ENCODE measurements around the gene PPA1.
"Not testable (repeated sequence)": the region's sequence is repeated elsewhere in the genome, so short reads cannot be mapped to it uniquely, and the experiment has no call there.

PPA1 gene

DNA sequence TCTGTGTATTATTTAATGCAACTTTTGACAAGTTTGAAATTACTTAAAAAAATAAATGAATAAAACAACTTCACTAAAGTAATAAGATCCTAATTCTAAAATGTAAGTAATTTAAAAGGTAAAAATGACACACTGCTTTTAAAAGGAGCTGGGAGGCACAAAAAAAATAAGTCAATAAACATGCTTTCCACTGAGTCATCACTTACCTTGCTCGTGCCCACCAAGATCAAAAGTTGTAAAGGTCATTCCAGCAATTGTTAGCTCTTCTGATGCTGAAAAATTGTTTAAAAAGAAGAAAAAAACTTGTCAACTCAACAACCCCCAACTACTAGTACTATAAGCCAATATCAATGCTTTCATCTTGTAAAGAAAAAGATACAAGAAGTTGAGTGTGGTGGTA lies 72.4 kb downstream of the PPA1 start (continued):
- TF ChIP-seq, protein P1, sequence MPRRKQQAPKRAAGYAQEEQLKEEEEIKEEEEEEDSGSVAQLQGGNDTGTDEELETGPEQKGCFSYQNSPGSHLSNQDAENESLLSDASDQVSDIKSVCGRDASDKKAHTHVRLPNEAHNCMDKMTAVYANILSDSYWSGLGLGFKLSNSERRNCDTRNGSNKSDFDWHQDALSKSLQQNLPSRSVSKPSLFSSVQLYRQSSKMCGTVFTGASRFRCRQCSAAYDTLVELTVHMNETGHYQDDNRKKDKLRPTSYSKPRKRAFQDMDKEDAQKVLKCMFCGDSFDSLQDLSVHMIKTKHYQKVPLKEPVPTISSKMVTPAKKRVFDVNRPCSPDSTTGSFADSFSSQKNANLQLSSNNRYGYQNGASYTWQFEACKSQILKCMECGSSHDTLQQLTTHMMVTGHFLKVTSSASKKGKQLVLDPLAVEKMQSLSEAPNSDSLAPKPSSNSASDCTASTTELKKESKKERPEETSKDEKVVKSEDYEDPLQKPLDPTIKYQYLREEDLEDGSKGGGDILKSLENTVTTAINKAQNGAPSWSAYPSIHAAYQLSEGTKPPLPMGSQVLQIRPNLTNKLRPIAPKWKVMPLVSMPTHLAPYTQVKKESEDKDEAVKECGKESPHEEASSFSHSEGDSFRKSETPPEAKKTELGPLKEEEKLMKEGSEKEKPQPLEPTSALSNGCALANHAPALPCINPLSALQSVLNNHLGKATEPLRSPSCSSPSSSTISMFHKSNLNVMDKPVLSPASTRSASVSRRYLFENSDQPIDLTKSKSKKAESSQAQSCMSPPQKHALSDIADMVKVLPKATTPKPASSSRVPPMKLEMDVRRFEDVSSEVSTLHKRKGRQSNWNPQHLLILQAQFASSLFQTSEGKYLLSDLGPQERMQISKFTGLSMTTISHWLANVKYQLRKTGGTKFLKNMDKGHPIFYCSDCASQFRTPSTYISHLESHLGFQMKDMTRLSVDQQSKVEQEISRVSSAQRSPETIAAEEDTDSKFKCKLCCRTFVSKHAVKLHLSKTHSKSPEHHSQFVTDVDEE (CRISPR knock-in tag; IDR thresholded peaks at IDR 0.05): no peak
- TF ChIP-seq, protein P2, sequence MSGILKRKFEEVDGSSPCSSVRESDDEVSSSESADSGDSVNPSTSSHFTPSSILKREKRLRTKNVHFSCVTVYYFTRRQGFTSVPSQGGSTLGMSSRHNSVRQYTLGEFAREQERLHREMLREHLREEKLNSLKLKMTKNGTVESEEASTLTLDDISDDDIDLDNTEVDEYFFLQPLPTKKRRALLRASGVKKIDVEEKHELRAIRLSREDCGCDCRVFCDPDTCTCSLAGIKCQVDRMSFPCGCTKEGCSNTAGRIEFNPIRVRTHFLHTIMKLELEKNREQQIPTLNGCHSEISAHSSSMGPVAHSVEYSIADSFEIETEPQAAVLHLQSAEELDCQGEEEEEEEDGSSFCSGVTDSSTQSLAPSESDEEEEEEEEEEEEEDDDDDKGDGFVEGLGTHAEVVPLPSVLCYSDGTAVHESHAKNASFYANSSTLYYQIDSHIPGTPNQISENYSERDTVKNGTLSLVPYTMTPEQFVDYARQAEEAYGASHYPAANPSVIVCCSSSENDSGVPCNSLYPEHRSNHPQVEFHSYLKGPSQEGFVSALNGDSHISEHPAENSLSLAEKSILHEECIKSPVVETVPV (CRISPR knock-in tag; IDR thresholded peaks at IDR 0.05): no peak
- TF ChIP-seq ZNF70 (CRISPR knock-in tag; IDR thresholded peaks at IDR 0.05) (no peak), OSR1 (CRISPR knock-in tag; IDR thresholded peaks at IDR 0.05) (no peak), ZC3H10 (CRISPR knock-in tag; IDR thresholded peaks at IDR 0.05) (no peak), GLIS3 (CRISPR knock-in tag; IDR thresholded peaks at IDR 0.05) (no peak), BACH2 (CRISPR knock-in tag; IDR thresholded peaks at IDR 0.05; ENCODE audit: borderline replicate concordance) (no peak)
- TF ChIP-seq, protein P3, sequence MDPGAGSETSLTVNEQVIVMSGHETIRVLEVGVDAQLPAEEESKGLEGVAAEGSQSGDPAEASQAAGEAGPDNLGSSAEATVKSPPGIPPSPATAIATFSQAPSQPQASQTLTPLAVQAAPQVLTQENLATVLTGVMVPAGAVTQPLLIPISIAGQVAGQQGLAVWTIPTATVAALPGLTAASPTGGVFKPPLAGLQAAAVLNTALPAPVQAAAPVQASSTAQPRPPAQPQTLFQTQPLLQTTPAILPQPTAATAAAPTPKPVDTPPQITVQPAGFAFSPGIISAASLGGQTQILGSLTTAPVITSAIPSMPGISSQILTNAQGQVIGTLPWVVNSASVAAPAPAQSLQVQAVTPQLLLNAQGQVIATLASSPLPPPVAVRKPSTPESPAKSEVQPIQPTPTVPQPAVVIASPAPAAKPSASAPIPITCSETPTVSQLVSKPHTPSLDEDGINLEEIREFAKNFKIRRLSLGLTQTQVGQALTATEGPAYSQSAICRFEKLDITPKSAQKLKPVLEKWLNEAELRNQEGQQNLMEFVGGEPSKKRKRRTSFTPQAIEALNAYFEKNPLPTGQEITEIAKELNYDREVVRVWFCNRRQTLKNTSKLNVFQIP (CRISPR knock-in tag; IDR thresholded peaks at IDR 0.05; ENCODE audit: borderline replicate concordance, low read depth): no peak

DNA sequence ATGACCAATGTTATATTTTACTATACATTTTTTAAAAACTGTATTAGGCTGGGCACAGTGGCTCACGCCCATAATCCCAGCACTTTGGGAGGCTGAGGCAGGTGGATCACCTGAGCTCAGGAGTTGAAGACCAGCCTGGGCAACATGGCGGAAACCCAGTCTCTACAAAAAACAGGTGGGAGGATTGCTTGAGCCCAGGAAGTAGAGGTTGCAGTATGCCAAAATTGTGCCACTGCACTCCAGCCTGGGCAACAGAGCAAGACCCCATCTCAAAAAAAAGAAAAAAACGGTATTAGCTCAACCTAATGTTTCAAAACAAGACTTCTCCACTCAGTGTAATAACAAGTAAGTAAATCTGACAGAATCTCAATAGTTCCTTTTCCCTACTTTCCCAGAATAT lies 73.9 kb downstream of the PPA1 start:
- not testable (repeated sequence) for ATAC-seq

DNA sequence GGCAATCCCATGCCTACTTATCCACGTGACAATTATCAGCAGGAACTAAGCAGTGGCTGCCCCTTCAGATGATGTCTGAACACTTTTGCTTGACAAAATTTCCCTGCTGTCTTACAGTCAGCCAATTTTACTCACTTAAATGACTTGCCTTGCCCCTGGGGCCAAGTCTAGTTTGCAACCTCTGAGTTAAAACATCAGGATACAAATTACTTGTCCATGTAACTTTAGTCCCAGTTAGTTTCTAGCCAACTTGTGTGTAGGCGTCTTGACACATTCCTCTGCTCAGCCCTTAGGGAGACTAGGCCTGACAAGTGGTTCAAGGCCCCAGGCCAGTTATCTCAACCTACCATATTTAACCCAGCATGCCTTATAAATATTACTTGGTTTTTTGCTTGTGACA lies 75.1 kb downstream of the PPA1 start:
- TF ChIP-seq ZC3H10 (CRISPR knock-in tag; IDR thresholded peaks at IDR 0.05): no peak
- no peak for ATAC-seq

DNA sequence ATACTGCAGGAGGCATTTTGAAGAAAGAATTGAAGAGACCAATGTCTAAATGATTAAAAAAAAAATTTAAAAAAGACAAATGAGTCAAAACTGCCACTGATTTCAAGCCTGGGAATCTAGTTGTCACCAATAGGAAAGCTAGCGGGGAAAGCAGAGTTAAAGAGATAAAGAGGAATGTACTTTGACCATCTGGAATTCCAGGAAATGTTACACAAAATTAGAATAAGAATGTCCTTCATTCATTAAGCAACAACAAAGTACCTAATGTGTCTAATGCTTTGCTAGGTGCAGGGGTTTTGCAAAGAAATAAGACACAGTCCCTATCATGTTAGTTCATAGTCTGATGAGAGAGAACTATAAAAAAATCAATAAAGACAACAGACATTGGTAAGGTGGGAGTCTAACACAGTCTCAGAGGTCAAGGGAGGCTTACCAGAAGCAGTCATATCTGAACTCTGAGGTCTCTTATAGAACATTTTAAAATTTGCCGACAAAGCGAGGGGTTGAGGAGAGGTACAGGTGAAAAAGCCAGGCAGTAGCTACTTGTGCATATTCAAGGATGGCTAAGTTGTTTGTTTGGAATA lies 77.9 kb downstream of the PPA1 start:
- no peak for ATAC-seq
- TF ChIP-seq TCF4 (CRISPR knock-in tag; IDR thresholded peaks at IDR 0.05; ENCODE audit: borderline replicate concordance) (no peak), ZNF565 (CRISPR knock-in tag; conservative IDR thresholded peaks at IDR 0.05; ENCODE audit: low read depth) (no peak), ZNF70 (CRISPR knock-in tag; IDR thresholded peaks at IDR 0.05) (no peak), GLIS3 (CRISPR knock-in tag; IDR thresholded peaks at IDR 0.05) (no peak), SNAI2 (CRISPR knock-in tag; IDR thresholded peaks at IDR 0.05) (no peak), ISL1 (CRISPR knock-in tag; IDR thresholded peaks at IDR 0.05) (no peak), ESRRG (CRISPR knock-in tag; IDR thresholded peaks at IDR 0.05) (no peak), PPARA (CRISPR knock-in tag; IDR thresholded peaks at IDR 0.05; ENCODE audit: borderline replicate concordance) (no peak)
- TF ChIP-seq, protein P1 (CRISPR knock-in tag; IDR thresholded peaks at IDR 0.05): no peak

Data from SK-N-SH treated with all-trans-retinoic acid at 6 μM for 48 hours (cell line).